IPS-18c (cell line): ENCODE data around the gene VSTM2L.

ENCODE experiments used
- H3K4me3 ChIP-seq: 2 replicates; pipeline ENCODE4 v1.7.0; 2013; ENCODE audit warnings: low read depth, mild to moderate bottlenecking, low read length, moderate library complexity; ENCODE audit not compliant: insufficient read depth
- H3K9me3 ChIP-seq: one replicate; pipeline ENCODE4 v1.6.1; 2013; ENCODE audit warnings: mild to moderate bottlenecking, low read length, moderate library complexity; ENCODE audit not compliant: control insufficient read depth, insufficient read depth

The VSTM2L gene

GRCh38 chr20:37926612-37927011, 23.7 kb downstream of the VSTM2L start:
- Histone ChIP-seq H3K9me3 (no peaks in the 10 kb centered on the region), H3K4me3 (no peak overlapping the region)

- H3K9me3 ChIP-seq: no peaks in the 10 kb centered on the region
These were observed 24.6 kb downstream of the VSTM2L start for GRCh38 chr20:37927410-37928095.

GRCh38 chr20:37928996-37929682, 26.2 kb downstream of the VSTM2L start:
- H3K9me3 ChIP-seq: no peaks in the 10 kb centered on the region
- H3K4me3 ChIP-seq: no peak overlapping the region

More at GRCh38 chr20:37927410-37928095, 24.6 kb downstream of the VSTM2L start:
- H3K4me3 ChIP-seq: no peak overlapping the region

GRCh38 chr20:37929683-37930014, 26.7 kb downstream of the VSTM2L start:
- no peak overlapping the region for H3K4me3 ChIP-seq
- no peaks in the 10 kb centered on the region for H3K9me3 ChIP-seq

GRCh38 chr20:37931153-37931922, 28.4 kb downstream of the VSTM2L start:
- Histone ChIP-seq H3K9me3 (no peaks in the 10 kb centered on the region), H3K4me3 (no peak overlapping the region)

- Histone ChIP-seq H3K9me3 (no peaks in the 10 kb centered on the region), H3K4me3 (no peak overlapping the region)
These were observed 29.1 kb downstream of the VSTM2L start for GRCh38 chr20:37932074-37932473.

GRCh38 chr20:37932919-37933318, 30.0 kb downstream of the VSTM2L start:
- H3K9me3 ChIP-seq: no peaks in the 10 kb centered on the region
- H3K4me3 ChIP-seq: no peak overlapping the region

GRCh38 chr20:37933786-37934633, 31.1 kb downstream of the VSTM2L start:
- H3K4me3 ChIP-seq: no peak overlapping the region
- no peaks in the 10 kb centered on the region for H3K9me3 ChIP-seq

GRCh38 chr20:37934634-37935375, 31.9 kb downstream of the VSTM2L start:
- H3K4me3 ChIP-seq: no peak overlapping the region
- no peaks in the 10 kb centered on the region for H3K9me3 ChIP-seq

- Histone ChIP-seq H3K9me3 (no peaks in the 10 kb centered on the region), H3K4me3 (no peak overlapping the region)
These were observed 32.5 kb downstream of the VSTM2L start for GRCh38 chr20:37935435-37935834.

- H3K9me3 ChIP-seq: no peaks in the 10 kb centered on the region
- no peak overlapping the region for H3K4me3 ChIP-seq
These were observed 33.1 kb downstream of the VSTM2L start for GRCh38 chr20:37936041-37936440.

GRCh38 chr20:37936451-37936850, 33.5 kb downstream of the VSTM2L start:
- no peak overlapping the region for H3K4me3 ChIP-seq
- H3K9me3 ChIP-seq: no peaks in the 10 kb centered on the region

GRCh38 chr20:37937686-37938085, 34.8 kb downstream of the VSTM2L start:
- Histone ChIP-seq H3K4me3 (no peak overlapping the region), H3K9me3 (no peaks in the 10 kb centered on the region)

- no peaks in the 10 kb centered on the region for H3K9me3 ChIP-seq
- no peak overlapping the region for H3K4me3 ChIP-seq
These were observed 35.3 kb downstream of the VSTM2L start for GRCh38 chr20:37938181-37938750.

GRCh38 chr20:37938954-37939353, 36.0 kb downstream of the VSTM2L start:
- Histone ChIP-seq H3K9me3 (no peaks in the 10 kb centered on the region), H3K4me3 (no peak overlapping the region)

GRCh38 chr20:37939701-37940560, 37.0 kb downstream of the VSTM2L start:
- no peaks in the 10 kb centered on the region for H3K9me3 ChIP-seq
- H3K4me3 ChIP-seq: no peak overlapping the region
